Loucy (cell line): Measurements from ENCODE around the gene BRCC3.

Experiments used
- H2AFZ ChIP-seq: fragments of 200-600 bp; sonication (generic); 2 replicates; pipeline ENCODE4 v1.6.0; 2016; ENCODE audit warnings: antibody characterized with exemption, mild to moderate bottlenecking, low read length, moderate library complexity
- H3F3A ChIP-seq: fragments of 200-600 bp; 2 replicates; pipeline ENCODE4 v1.6.0; 2016; ENCODE audit warnings: antibody characterized with exemption, low read depth, mild to moderate bottlenecking
- H3K27me3 ChIP-seq: fragments of 200-600 bp; sonication (generic); 2 replicates; pipeline ENCODE4 v1.6.1; 2014; ENCODE audit warnings: low read length, mild to moderate bottlenecking; ENCODE audit not compliant: insufficient read depth, poor library complexity, severe bottlenecking
- H3K36me3 ChIP-seq: fragments of 200-600 bp; sonication (generic); 2 replicates; pipeline ENCODE4 v1.6.1; 2016; ENCODE audit warnings: low read length; ENCODE audit not compliant: insufficient read depth
- H3K4me1 ChIP-seq: fragments of 200-600 bp; sonication (generic); 2 replicates; pipeline ENCODE4 v1.5.1; 2014; ENCODE audit warnings: low read length, mild to moderate bottlenecking; ENCODE audit not compliant: insufficient read depth, poor library complexity, severe bottlenecking
- H3K4me2 ChIP-seq: fragments of 200-600 bp; sonication (generic); 2 replicates; pipeline ENCODE4 v1.6.0; 2014; ENCODE audit warnings: antibody characterized with exemption, low read length, low read depth, mild to moderate bottlenecking; ENCODE audit not compliant: poor library complexity, severe bottlenecking
- H3K4me3 ChIP-seq: fragments of 200-600 bp; sonication (generic); 2 replicates; pipeline ENCODE4 v1.5.1; 2014; ENCODE audit warnings: low read length, mild to moderate bottlenecking, mixed read lengths; ENCODE audit not compliant: poor library complexity, severe bottlenecking
- H3K79me2 ChIP-seq: fragments of 200-600 bp; sonication (generic); 2 replicates; pipeline ENCODE4 v1.6.1; 2014; ENCODE audit warnings: low read length; ENCODE audit not compliant: insufficient read depth
- H3K9ac ChIP-seq: fragments of 200-600 bp; sonication (generic); 2 replicates; pipeline ENCODE4 v1.6.0; 2014; ENCODE audit warnings: mild to moderate bottlenecking, low read depth, low read length, moderate library complexity; ENCODE audit not compliant: poor library complexity, severe bottlenecking
- H3K9me2 ChIP-seq: fragments of 200-600 bp; sonication (generic); replicated peaks from 2 replicates; pipeline ENCODE4 v1.6.1; 2016; ENCODE audit warnings: low read depth, low read length, mixed read lengths
- H3K9me3 ChIP-seq: fragments of 200-600 bp; sonication (generic); 2 replicates; pipeline ENCODE4 v1.6.1; 2014; ENCODE audit warnings: mild to moderate bottlenecking, antibody characterized with exemption, low read length, low read depth; ENCODE audit not compliant: insufficient read depth
- H4K20me1 ChIP-seq: fragments of 200-600 bp; sonication (generic); 2 replicates; pipeline ENCODE4 v1.6.0; 2014; ENCODE audit warnings: antibody characterized with exemption, low read length, mild to moderate bottlenecking; ENCODE audit not compliant: insufficient read depth, poor library complexity, severe bottlenecking
- CTCF ChIP-seq: fragments of 200-600 bp; sonication (generic); conservative IDR thresholded peaks from 2 replicates; pipeline ENCODE4 v1.5.1; 2014; ENCODE audit warnings: mild to moderate bottlenecking, antibody characterized with exemption, low read length
- EZH2phosphoT487 ChIP-seq: fragments of 200-600 bp; IDR thresholded peaks from 2 replicates; pipeline ENCODE4 v1.6.1; 2018; ENCODE audit warnings: antibody characterized with exemption, mild to moderate bottlenecking, moderate library complexity, borderline replicate concordance

BRCC3 gene

GRCh38 chrX:155115174-155115819, 44.0 kb downstream of the BRCC3 start:
- H3K27me3 ChIP-seq, result no peaks in the 10 kb centered on the region
- no peak overlapping the region for H3K9ac ChIP-seq
- no peak overlapping the region for H3K4me3 ChIP-seq
- no peaks in the 10 kb centered on the region for H3K9me3 ChIP-seq
- peaks cover 10% of the 10 kb centered on the region; the same call in 1 of the 2 replicates for H3K36me3 ChIP-seq
- no peaks in the 10 kb centered on the region for H3K4me1 ChIP-seq
- H4K20me1 ChIP-seq, result no peaks in the 10 kb centered on the region
- H3F3A ChIP-seq, result no peaks in the 10 kb centered on the region
- no peak overlapping the region for H2AFZ ChIP-seq
- H3K79me2 ChIP-seq, result no peaks in the 10 kb centered on the region
- H3K4me2 ChIP-seq, result no peak overlapping the region
- no peaks in the 10 kb centered on the region for H3K9me2 ChIP-seq
- TF ChIP-seq CTCF (no peak), EZH2phosphoT487 (no peak)

GRCh38 chrX:155127465-155127864, 56.2 kb downstream of the BRCC3 start:
- Histone ChIP-seq H4K20me1 (no peaks in the 10 kb centered on the region), H3F3A (no peaks in the 10 kb centered on the region), H2AFZ (no peak overlapping the region), H3K36me3 (no peaks in the 10 kb centered on the region), H3K9ac (no peak overlapping the region), H3K9me2 (no peaks in the 10 kb centered on the region), H3K4me2 (no peak overlapping the region), H3K79me2 (no peaks in the 10 kb centered on the region), H3K9me3 (no peaks in the 10 kb centered on the region), H3K4me3 (no peak overlapping the region), H3K4me1 (no peaks in the 10 kb centered on the region), H3K27me3 (no peaks in the 10 kb centered on the region)
- TF ChIP-seq CTCF (no peak), EZH2phosphoT487 (no peak)

- H3K4me3 ChIP-seq, result no peak overlapping the region
- no peaks in the 10 kb centered on the region for H4K20me1 ChIP-seq
- TF ChIP-seq CTCF, result no peak
- TF ChIP-seq EZH2phosphoT487, result no peak
- H3K9ac ChIP-seq, result no peak overlapping the region
- no peaks in the 10 kb centered on the region for H3F3A ChIP-seq
- H2AFZ ChIP-seq, result no peak overlapping the region
- H3K27me3 ChIP-seq, result no peaks in the 10 kb centered on the region
- H3K79me2 ChIP-seq, result no peaks in the 10 kb centered on the region
- H3K4me1 ChIP-seq, result no peaks in the 10 kb centered on the region
- H3K4me2 ChIP-seq, result no peak overlapping the region
- no peaks in the 10 kb centered on the region for H3K36me3 ChIP-seq
- no peaks in the 10 kb centered on the region for H3K9me3 ChIP-seq
- H3K9me2 ChIP-seq, result no peaks in the 10 kb centered on the region
Observed at GRCh38 chrX:155127940-155128339, 56.6 kb downstream of the BRCC3 start.
